Thoracic aorta (tissue), 2 donors: ENCODE results near the gene PFN4. TPM values are rescaled to one million over a fixed set of nuclear protein-coding genes. Genes with fewer than 3 reads are reported as not detected.
"Not testable (repeated sequence)": the region's sequence is repeated elsewhere in the genome, so short reads cannot be mapped to it uniquely, and the experiment has no call there.

Experiments used
- ATAC-seq: fragments of 150-250 bp; one replicate; pipeline ENCODE4 v1.8.0; 2017; ENCODE audit warnings: low read depth; ENCODE audit not compliant: insufficient number of reproducible peaks, low FRiP score
- DNase-seq: peaks from one replicate; pipeline ENCODE4 v3.0.0-alpha.2; 2020; ENCODE audit warnings: low spot score
- H3K27ac ChIP-seq, 2 donors: fragments of 200-600 bp; sonication (generic); 1 replicate in 1 of 2; 2 replicates in 1 of 2; pipeline ENCODE4 v1.5.1; 2016; ENCODE audit warnings: mild to moderate bottlenecking in 2 of 2, moderate library complexity in 2 of 2
- H3K27me3 ChIP-seq: fragments of 200-600 bp; sonication (generic); replicated peaks from 2 replicates; pipeline ENCODE4 v1.6.0; 2016; ENCODE audit warnings: mild to moderate bottlenecking; ENCODE audit not compliant: insufficient read depth
- H3K36me3 ChIP-seq: fragments of 200-600 bp; sonication (generic); one replicate; pipeline ENCODE4 v1.5.1; 2016
- H3K4me1 ChIP-seq, 2 donors: fragments of 200-600 bp; sonication (generic); 1 replicate in 1 of 2; 2 replicates in 1 of 2; pipeline versions ENCODE4 v1.5.1 to v1.6.0; 2016; ENCODE audit warnings: low read depth in 2 of 2, mild to moderate bottlenecking in 1 of 2; ENCODE audit not compliant: control insufficient read depth in 1 of 2
- H3K4me3 ChIP-seq: fragments of 200-600 bp; sonication (generic); 2 replicates; pipeline ENCODE4 v1.5.1; 2016; ENCODE audit warnings: mild to moderate bottlenecking
- H3K9me3 ChIP-seq: fragments of 200-600 bp; sonication (generic); 2 replicates; pipeline ENCODE4 v1.5.1; 2016
- total RNA-seq, 2 donors: library from RNA; depleted of rRNA; stranded (reverse); fragments of >200 nt; gene quantifications; one replicate each; pipeline versions ENCODE4 v1.1.0 to v1.2.3, GENCODE V29; 2016
- TF ChIP-seq, protein P1 (sequence below): fragments of 200-600 bp; sonication (generic); IDR thresholded peaks from one replicate; pipeline ENCODE4 v1.5.1; 2019; ENCODE audit warnings: antibody characterized with exemption

PFN4 gene
- total RNA-seq, 2 donors from 2014 or later, result 1.9 TPM; not detected in 1

DNA sequence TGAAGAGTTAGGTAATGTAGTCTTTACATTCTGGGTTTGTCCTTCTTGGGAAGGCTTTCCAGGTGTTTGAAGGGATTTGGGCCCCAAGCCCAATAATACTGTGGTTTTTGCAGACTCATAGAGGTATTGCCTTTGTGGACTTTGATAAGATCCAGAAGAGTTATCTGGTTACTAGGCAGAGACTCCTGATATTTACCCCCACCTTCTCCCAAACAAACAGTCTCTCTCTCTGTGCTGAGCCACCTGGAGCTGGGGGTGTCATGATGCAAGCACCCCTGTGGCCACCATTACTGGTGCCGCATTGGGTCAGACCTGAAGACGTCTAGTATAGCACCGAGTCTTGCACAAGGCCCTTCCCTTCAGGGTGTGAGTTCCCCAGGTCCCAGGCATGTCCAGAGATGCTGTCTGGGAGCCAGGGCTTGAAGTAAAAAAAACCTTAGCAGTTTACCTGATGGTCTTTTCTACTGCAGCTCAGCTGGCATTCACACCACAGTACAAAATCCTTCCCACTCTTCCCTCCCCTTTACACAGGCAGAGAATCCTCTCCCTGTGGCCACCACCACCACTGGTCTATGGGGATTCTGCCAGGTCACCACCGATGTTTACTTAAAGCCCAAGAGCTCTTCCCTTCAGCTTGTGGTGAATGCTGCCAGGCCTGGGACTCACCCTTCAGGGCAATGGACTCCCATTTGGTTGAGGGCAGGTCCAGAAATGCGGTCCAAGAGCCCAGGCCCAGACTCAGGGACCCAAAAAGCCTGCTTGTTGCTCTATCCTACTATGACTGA lies 29.5 kb upstream of the PFN4 start:
- ATAC-seq (no peak), DNase-seq (no peak)
- Histone ChIP-seq H3K27ac (no peak overlapping the region), H3K27me3 (no peaks in the 10 kb centered on the region), H3K4me3 (no peak overlapping the region), H3K9me3 (no peaks in the 10 kb centered on the region), H3K36me3 (peaks cover 3% of the 10 kb centered on the region), H3K4me1 (no peaks in the 10 kb centered on the region)
- TF ChIP-seq, protein P1, sequence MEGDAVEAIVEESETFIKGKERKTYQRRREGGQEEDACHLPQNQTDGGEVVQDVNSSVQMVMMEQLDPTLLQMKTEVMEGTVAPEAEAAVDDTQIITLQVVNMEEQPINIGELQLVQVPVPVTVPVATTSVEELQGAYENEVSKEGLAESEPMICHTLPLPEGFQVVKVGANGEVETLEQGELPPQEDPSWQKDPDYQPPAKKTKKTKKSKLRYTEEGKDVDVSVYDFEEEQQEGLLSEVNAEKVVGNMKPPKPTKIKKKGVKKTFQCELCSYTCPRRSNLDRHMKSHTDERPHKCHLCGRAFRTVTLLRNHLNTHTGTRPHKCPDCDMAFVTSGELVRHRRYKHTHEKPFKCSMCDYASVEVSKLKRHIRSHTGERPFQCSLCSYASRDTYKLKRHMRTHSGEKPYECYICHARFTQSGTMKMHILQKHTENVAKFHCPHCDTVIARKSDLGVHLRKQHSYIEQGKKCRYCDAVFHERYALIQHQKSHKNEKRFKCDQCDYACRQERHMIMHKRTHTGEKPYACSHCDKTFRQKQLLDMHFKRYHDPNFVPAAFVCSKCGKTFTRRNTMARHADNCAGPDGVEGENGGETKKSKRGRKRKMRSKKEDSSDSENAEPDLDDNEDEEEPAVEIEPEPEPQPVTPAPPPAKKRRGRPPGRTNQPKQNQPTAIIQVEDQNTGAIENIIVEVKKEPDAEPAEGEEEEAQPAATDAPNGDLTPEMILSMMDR, result no peak

DNA sequence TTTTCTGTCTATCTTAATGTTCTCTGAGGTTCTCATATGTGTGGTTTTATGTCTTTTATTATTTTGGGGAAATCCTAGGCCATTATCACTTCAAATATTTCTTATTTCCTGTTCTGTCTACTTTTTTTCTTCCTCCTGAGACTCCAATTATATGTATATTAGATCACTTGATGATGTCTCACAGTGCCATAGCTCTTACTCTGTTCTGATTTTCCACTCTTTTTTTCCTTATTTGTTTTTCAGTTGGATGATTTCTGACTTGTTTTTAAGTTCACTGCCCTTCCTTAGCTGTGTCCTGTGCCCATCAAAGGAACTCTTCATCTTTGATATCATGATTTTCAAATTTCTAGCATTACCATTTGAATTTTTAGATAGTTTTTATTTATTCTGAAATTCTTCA lies 24.2 kb upstream of the PFN4 start:
- Histone ChIP-seq H3K27ac (no peak overlapping the region), H3K4me3 (no peak overlapping the region), H3K4me1 (no peaks in the 10 kb centered on the region), H3K27me3 (no peaks in the 10 kb centered on the region), H3K36me3 (peaks cover 4% of the 10 kb centered on the region), H3K9me3 (peaks cover 5% of the 10 kb centered on the region)
- no peak for DNase-seq
- TF ChIP-seq, protein P1, result no peak
- no peak for ATAC-seq

DNA sequence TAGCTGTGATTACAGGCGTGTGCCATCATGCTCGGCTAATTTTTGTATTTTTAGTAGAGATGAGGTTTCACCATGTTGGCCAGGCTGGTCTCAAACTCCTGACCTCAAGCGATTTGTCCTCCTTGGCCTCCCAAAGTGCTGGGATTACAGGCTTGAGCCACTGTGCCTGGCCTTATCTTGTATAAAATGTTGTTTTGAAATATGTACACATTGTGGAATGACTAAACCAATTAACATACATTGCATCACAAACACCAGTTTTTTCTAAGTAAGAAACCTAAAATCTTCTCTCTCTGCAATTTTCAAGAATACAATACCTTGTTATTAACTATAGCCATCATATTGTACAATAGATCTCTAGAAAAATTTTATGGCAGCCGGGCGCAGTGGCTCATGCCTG lies 17.2 kb upstream of the PFN4 start:
- ATAC-seq, result not testable (repeated sequence)

DNA sequence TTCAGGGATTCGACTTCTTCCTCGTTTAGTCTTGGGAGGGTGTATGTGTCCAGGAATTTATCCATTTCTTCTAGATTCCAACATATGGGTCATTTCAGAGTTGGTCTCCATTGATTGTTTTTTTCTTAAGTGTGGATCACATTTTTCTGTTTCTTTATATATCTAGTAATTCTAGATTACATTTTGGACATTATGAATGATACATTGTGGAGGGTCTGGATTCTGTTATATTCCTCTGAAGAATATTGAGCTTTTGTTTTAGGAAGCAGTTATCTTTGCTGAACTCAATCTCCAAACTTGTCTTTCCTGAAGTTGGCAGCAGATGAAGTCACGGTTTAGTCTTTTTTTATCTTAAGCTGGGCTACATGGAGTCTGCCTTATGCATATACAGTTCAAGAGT lies 9.4 kb upstream of the PFN4 start:
- no peaks in the 10 kb centered on the region for H3K36me3 ChIP-seq
- H3K4me3 ChIP-seq, result no peak overlapping the region
- H3K27me3 ChIP-seq, result no peaks in the 10 kb centered on the region
- no peak for DNase-seq
- ATAC-seq, result no peak
- TF ChIP-seq, protein P1, result no peak
- H3K27ac ChIP-seq, result no peak overlapping the region
- no peaks in the 10 kb centered on the region for H3K4me1 ChIP-seq
- H3K9me3 ChIP-seq, result no peaks in the 10 kb centered on the region

More for the DNA sequence above, 17.2 kb upstream of the PFN4 start:
- H3K4me3 ChIP-seq, H3K36me3 ChIP-seq, H3K9me3 ChIP-seq, DNase-seq, H3K27ac ChIP-seq, H3K27me3 ChIP-seq, H3K4me1 ChIP-seq: not testable (repeated sequence)

DNA sequence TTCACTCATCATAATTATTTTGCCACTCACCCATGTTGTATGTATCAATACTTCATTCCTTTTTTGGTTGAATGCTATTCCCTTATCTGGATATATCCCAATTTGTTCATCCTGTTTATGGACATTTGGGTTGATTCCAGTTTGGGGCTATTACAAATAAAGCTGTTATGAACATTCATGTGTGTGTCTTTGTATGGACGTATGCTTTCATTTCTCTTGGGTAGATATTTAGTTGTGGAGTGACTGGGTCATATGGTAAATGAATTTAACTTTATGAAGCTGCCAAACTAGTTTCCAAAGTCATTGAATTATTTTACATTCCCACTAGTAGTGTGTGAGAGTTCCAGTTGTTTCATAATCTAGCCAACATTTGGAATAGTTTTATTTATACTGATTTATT lies 2.8 kb upstream of the PFN4 start:
- ATAC-seq (no peak), DNase-seq (no peak)
- H3K27me3 ChIP-seq, result no peaks in the 10 kb centered on the region
- no peak overlapping the region for H3K27ac ChIP-seq
- no peak overlapping the region for H3K4me3 ChIP-seq
- TF ChIP-seq, protein P1, result no peak
- H3K4me1 ChIP-seq, result peaks cover 11 to 29% of the 10 kb centered on the region in 2 donors
- H3K36me3 ChIP-seq, result no peaks in the 10 kb centered on the region
- H3K9me3 ChIP-seq, result no peaks in the 10 kb centered on the region
